HepG2 (cell line): ENCODE data around the gene ETS2. TPM values are rescaled to one million over a fixed set of nuclear protein-coding genes. Genes with fewer than 3 reads are reported as not detected.
A peak's percentile ranks its signal among the peaks of the same experiment; 100 is the strongest.
"Not testable (repeated sequence)": the region's sequence is repeated elsewhere in the genome, so short reads cannot be mapped to it uniquely, and the experiment has no call there.

Experiments
- ATAC-seq: fragments of 200-7000 bp; cut with Tn5 transposase; 3 replicates; pipeline ENCODE4 v1.9.1; 2020; ENCODE audit warnings: mild to moderate bottlenecking, moderate library complexity
- BruUV-seq: library from RNA; stranded (reverse); fragments of 400-500 nt; replicated peaks from 2 replicates; lab custom pipeline; 2021; lab: Mats Ljungman, UMichigan
- CTCF ChIA-PET: fragments of 300-600 bp; formaldehyde crosslinking; extraction: SDS; loops from one replicate; lab custom pipeline; 2021; ENCODE audit warnings: low total read pairs, inconsistent platforms, low intra/inter-chr PET ratio; lab: Yijun Ruan, JAX
- POLR2A ChIA-PET: fragments of 350-600 bp; sonication (Branson Sonifier 250); formaldehyde crosslinking; loops from one replicate; lab custom pipeline; 2020; ENCODE audit warnings: antibody characterized with exemption, inconsistent platforms; lab: Yijun Ruan, JAX
- DNase-seq: peaks from one replicate; pipeline ENCODE4 v3.0.0-alpha.2; 2015; ENCODE audit warnings: low spot score
- FAIRE-seq: peaks from 3 replicates; lab custom pipeline; 2011; peaks lifted over from hg19 to GRCh38; lab: Jason Lieb, UNC
- H2AFZ ChIP-seq: one replicate; pipeline ENCODE4 v1.6.1; 2011; ENCODE audit warnings: low read length, inconsistent platforms
- H3K27ac ChIP-seq: fragments of 300-600 bp; 3 replicates; pipeline ENCODE4 v1.8.0; 2011; ENCODE audit warnings: mixed run types, mild to moderate bottlenecking, mixed read lengths, low read length, inconsistent platforms; ENCODE audit not compliant: insufficient read depth; ENCODE audit errors: extremely low read length
- H3K27me3 ChIP-seq, 2 experiments: fragments of 200-600 bp in 1 of 2; 2 replicates in 1 of 2; 3 replicates in 1 of 2; pipeline versions ENCODE4 v1.6.0 to v1.8.0; 2011; ENCODE audit warnings: low read length in 2 of 2, mild to moderate bottlenecking in 2 of 2, moderate library complexity in 2 of 2, inconsistent platforms in 1 of 2; ENCODE audit not compliant: insufficient read depth in 2 of 2, control insufficient read depth in 1 of 2
- H3K36me3 ChIP-seq, 2 experiments: fragments of 200-600 bp in 1 of 2; replicated peaks in 1 of 2; 2 replicates in 1 of 2; 3 replicates in 1 of 2; pipeline versions ENCODE4 v1.5.1 to v1.8.0; 2011; ENCODE audit warnings: low read length in 2 of 2, inconsistent platforms in 1 of 2; ENCODE audit not compliant: insufficient read depth in 2 of 2, control insufficient read depth in 1 of 2
- H3K4me1 ChIP-seq: 2 replicates; pipeline ENCODE4 v1.5.1; 2012; ENCODE audit warnings: low read length, inconsistent platforms; ENCODE audit not compliant: insufficient read depth
- H3K4me2 ChIP-seq: 2 replicates; pipeline ENCODE4 v1.6.0; 2011; ENCODE audit warnings: low read depth, low read length, inconsistent platforms
- H3K4me3 ChIP-seq, 3 experiments: fragments of 200-600 bp in 1 of 3; sonication (generic), shearing (Covaris generic) in 1 of 3; replicated peaks in 1 of 3; 2 replicates each; pipeline ENCODE4 v1.5.1; 2011 to 2016; ENCODE audit warnings: low read length in 3 of 3, inconsistent platforms in 2 of 3, low read depth in 2 of 3, mild to moderate bottlenecking in 2 of 3, control low read depth in 1 of 3, mixed read lengths in 1 of 3; ENCODE audit not compliant: insufficient read depth in 1 of 3
- H3K79me2 ChIP-seq: one replicate; pipeline ENCODE4 v1.6.1; 2011; ENCODE audit warnings: low read length, inconsistent platforms; ENCODE audit not compliant: insufficient read depth
- H3K9ac ChIP-seq: 2 replicates; pipeline ENCODE4 v1.6.0; 2011; ENCODE audit warnings: mild to moderate bottlenecking, low read depth, low read length, inconsistent platforms; ENCODE audit not compliant: insufficient read depth
- H3K9me3 ChIP-seq: 2 replicates; pipeline ENCODE4 v1.5.1; 2012; ENCODE audit warnings: mild to moderate bottlenecking, low read length
- H4K20me1 ChIP-seq: 2 replicates; pipeline ENCODE4 v1.6.0; 2011; ENCODE audit warnings: inconsistent platforms, mild to moderate bottlenecking, low read length, moderate library complexity; ENCODE audit not compliant: insufficient read depth
- CEBPB ChIP-seq: IDR thresholded peaks from 2 replicates; pipeline ENCODE4 v1.6.1; 2011; ENCODE audit warnings: low read depth, low read length, improper control_type of control experiment, borderline replicate concordance
- RBFOX2 ChIP-seq: fragments of 200-400 bp; formaldehyde crosslinking; IDR thresholded peaks from 2 replicates; pipeline ENCODE4 v1.6.1; 2017; ENCODE audit warnings: low read depth, mild to moderate bottlenecking, low read length
- ZNF501 ChIP-seq: sonication (generic); formaldehyde crosslinking; IDR thresholded peaks from 2 replicates; pipeline ENCODE4 v1.5.1; 2020; ENCODE audit warnings: mild to moderate bottlenecking, moderate library complexity, missing genetic modification reagents
- ZNF598 ChIP-seq: sonication (generic); formaldehyde crosslinking; IDR thresholded peaks from 2 replicates; pipeline ENCODE4 v1.5.1; 2020; ENCODE audit warnings: mild to moderate bottlenecking, missing genetic modification reagents, borderline replicate concordance
- WGBS: methylation state at CpG from one replicate; pipeline ENCODE4 v1.1.6; 2017; ENCODE audit warnings: low lambda C conversion rate; 5-methylcytosine and 5-hydroxymethylcytosine counted together
- in situ Hi-C: cut with HindIII; loops from 2 replicates; pipeline ENCODE4 v1.10.0; 2017; ENCODE audit warnings: low pct_unique_long_range_greater_than_20kb; ENCODE audit not compliant: extremely low pct_ligation_motif_present
- intact Hi-C: fragments of 100-400 bp; cut with micrococcal nuclease; formaldehyde crosslinking; loops from one replicate; pipeline ENCODE4 v1.10.0; 2022; ENCODE audit not compliant: unreplicated experiment
- polyA plus RNA-seq, 8 experiments: library from polyadenylated mRNA; depleted of rRNA in 3 of 8; stranded (reverse) in 7 of 8; unstranded in 1 of 8; fragments of >200 nt; fragmentation: Illumina TruSeq in 4 of 8; extraction: Trizol in 4 of 8; gene quantifications; 2 replicates each; pipeline versions ENCODE4 v1.2.1 to v1.2.3, GENCODE V29; 2011 to 2016; ENCODE audit warnings: low read depth in 4 of 8, missing spikeins in 1 of 8, mixed read lengths in 1 of 8; ENCODE audit not compliant: insufficient read depth in 1 of 8
- total RNA-seq, 5 experiments: library from RNA; depleted of rRNA; stranded (reverse); fragments of >200 nt; fragmentation: Illumina TruSeq; extraction: Trizol; gene quantifications; 2 replicates each; pipeline ENCODE4 v1.2.3, GENCODE V29; 2016; ENCODE audit warnings: low read depth in 1 of 5

Gene ETS2
- total and polyA plus RNA-seq, 2 of the 13 experiments (the other 11 are each of a cell fraction or from before 2014, with no cell fraction given): 24.6 to 64.4 TPM

GRCh38 chr21:38825921-38826320, 20.2 kb downstream of the ETS2 start:
- no peak for FAIRE-seq
- WGBS: 83% methylated on average over 2 of the region's 2 CpGs
- intact Hi-C loops: no loop called here
- CTCF ChIA-PET: no interaction called here
- in situ Hi-C loops: no loop called here
- Histone ChIP-seq H3K4me2 (no peak overlapping the region), H4K20me1 (no peaks in the 10 kb centered on the region), H2AFZ (no peak overlapping the region), H3K4me3 (no peak overlapping the region), H3K4me1 (peaks cover 55% of the 10 kb centered on the region), H3K9ac (no peak overlapping the region), H3K27ac (no peak overlapping the region), H3K9me3 (peaks cover 17% of the 10 kb centered on the region), H3K27me3 (no peaks in the 10 kb centered on the region), H3K36me3 (peaks cover 8 to 22% of the 10 kb centered on the region in 2 experiments), H3K79me2 (no peaks in the 10 kb centered on the region)
- no TSS peak for BruUV-seq
- no peak for DNase-seq
- ATAC-seq: no peak
- POLR2A ChIA-PET: interaction anchor here (0.9 to 2.6 kb wide), 3 partner anchors 13 to 38 kb away, joined by 3 to 21 read pairs (median 4); no protein-coding TSS in a partner anchor
- TF ChIP-seq ZNF501 (CRISPR knock-in tag): no peak
- 0 out of 2 replicates have a peak, but pooled peaks have one; percentile 5 for TF ChIP-seq CEBPB
- TF ChIP-seq RBFOX2: 0 out of 2 replicates have a peak, but pooled peaks have one; percentile 11
- no peak for TF ChIP-seq ZNF598 (CRISPR knock-in tag)

- H3K4me2 ChIP-seq, POLR2A ChIA-PET, intact Hi-C loops, H3K27ac ChIP-seq, H3K36me3 ChIP-seq, ATAC-seq, H3K4me3 ChIP-seq, in situ Hi-C loops, H2AFZ ChIP-seq, H3K9ac ChIP-seq, CTCF ChIA-PET, H4K20me1 ChIP-seq, FAIRE-seq, BruUV-seq, DNase-seq, H3K27me3 ChIP-seq, H3K79me2 ChIP-seq: not testable (repeated sequence)
- WGBS: 93% methylated on average over 7 of the region's 7 CpGs
- Histone ChIP-seq H3K4me1 (peaks cover 55% of the 10 kb centered on the region), H3K9me3 (peaks cover 17% of the 10 kb centered on the region)
Observed at GRCh38 chr21:38828111-38828510, 22.4 kb downstream of the ETS2 start.
